ENCODE results near the gene ARL13B.

DNA sequence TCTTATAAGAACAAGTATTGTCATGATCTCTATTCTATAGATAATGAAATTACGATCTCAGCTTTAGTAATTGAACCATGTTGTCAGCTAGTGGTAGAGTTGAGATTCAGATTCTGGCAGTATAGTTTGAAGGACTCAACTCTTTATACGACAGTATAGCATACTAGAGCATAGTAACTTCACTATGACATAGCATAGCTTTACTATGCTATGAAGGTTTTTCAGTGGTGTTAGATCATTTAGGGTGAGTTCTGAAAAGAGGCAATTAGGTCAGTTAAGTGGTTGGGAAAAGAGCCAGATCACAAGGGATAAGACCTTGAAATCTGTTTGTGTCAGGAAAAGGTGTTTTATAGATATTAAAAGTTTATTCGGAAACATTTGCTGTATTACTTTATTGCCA, 40.3 kb downstream of the ARL13B start:
- TF ChIP-seq TAF1 (IDR thresholded peaks at IDR 0.05; ENCODE audit: borderline replicate concordance, insufficient read depth, low read length) (no peak), POLR2AphosphoS5 (IDR thresholded peaks at IDR 0.05; ENCODE audit: low read depth, low read length) (no peak), SIN3A (IDR thresholded peaks at IDR 0.05; ENCODE audit: borderline replicate concordance, insufficient read depth, low read length) (no peak)
